Measurements from ENCODE around the gene TGIF2. TPM values are rescaled to one million over a fixed set of nuclear protein-coding genes. Genes with fewer than 3 reads are reported as not detected.
A peak's percentile ranks its signal among the peaks of the same experiment; 100 is the strongest.

Gene TGIF2
- total and polyA plus RNA-seq, 2 of the 8 experiments (the other 6 are each of a cell fraction or from before 2014, with no cell fraction given) = 49.7 to 76.7 TPM

- peaks cover 12 to 22% (median 14%) of the 10 kb centered on the region in 4 experiments for H3K4me1 ChIP-seq (replicated peaks in 1 of 4; ENCODE audit: control insufficient read depth in 3 of 4, insufficient read depth in 4 of 4, low read length in 3 of 4)
- WGBS, 2 experiments (ENCODE audit: extremely low coverage in 1 of 2, insufficient coverage in 1 of 2, insufficient read length in 1 of 2, insufficient replicate concordance in 2 of 2, low coverage in 1 of 2, low lambda C conversion rate in 2 of 2, missing lambda C conversion rate in 1 of 2) = 89% methylated on average over 6 of the region's 7 CpGs; no CpG with 5 or more reads in 1 of the 2 experiments
- POLR2A ChIA-PET (ENCODE audit: partially characterized antibody) = interaction anchor here (1.6 to 17.6 kb wide), 3 partner anchors 10 to 28 kb away, joined by 5 to 388 read pairs (median 21); partner anchors contain the start of gene RAB5IF
- TF ChIP-seq CHD2 (IDR thresholded peaks at IDR 0.05; ENCODE audit: low read length) (no peak), BRCA1 (IDR thresholded peaks at IDR 0.05; ENCODE audit: low read depth, low read length) (no peak), KDM4A (IDR thresholded peaks at IDR 0.05; ENCODE audit: low read depth, low read length, severe bottlenecking) (no peak)
Measured at GRCh38 chr20:36569847-36570429, 3.5 kb upstream of the TGIF2 start.

More at GRCh38 chr20:36569847-36570429, 3.5 kb upstream of the TGIF2 start:
- Histone ChIP-seq H3K18ac (ENCODE audit: extremely low read depth, low read length) (peak overlapping the region; percentile 55), H3K23ac (ENCODE audit: insufficient read length) (no peak overlapping the region), H3K79me2 (ENCODE audit: control insufficient read depth in 1 of 2, insufficient read depth in 2 of 2, low read length in 2 of 2) (peaks cover 3 to 26% of the 10 kb centered on the region in 2 experiments; a peak in 2 of 4 replicates), H3K9me3 (ENCODE audit: insufficient read depth in 2 of 2, low read depth in 1 of 2, low read length in 1 of 2) (peaks cover 0 to 4% of the 10 kb centered on the region in 2 experiments; a peak in 1 of 4 replicates), H3K4ac (replicated peaks; ENCODE audit: insufficient read length, low read depth, low read length) (no peak overlapping the region), H3K23me2 (ENCODE audit: low read depth, low read length) (peaks cover 11% of the 10 kb centered on the region), H3K36me3 (ENCODE audit: control insufficient read depth in 2 of 4, insufficient read depth in 4 of 4, low read length in 3 of 4) (no peaks in the 10 kb centered on the region; a peak in 2 of 8 replicates), H2BK12ac (ENCODE audit: low read depth, low read length) (peak overlapping the region; percentile 64; the same call in 1 of the 2 replicates), H3K4me2 (ENCODE audit: insufficient read depth in 1 of 2, low read depth in 2 of 2, low read length in 2 of 2) (peak overlapping the region in 1 of 2 experiments; percentile 42; a peak in 1 of 4 replicates), H3K27me3 (replicated peaks in 1 of 4; ENCODE audit: control insufficient read depth in 3 of 4, extremely low read depth in 1 of 4, insufficient read depth in 3 of 4, low read length in 3 of 4) (no peaks in the 10 kb centered on the region), H3K56ac (replicated peaks; ENCODE audit: insufficient read length, low read depth, low read length) (no peak overlapping the region), H3K9ac (replicated peaks in 1 of 4; ENCODE audit: extremely low read depth in 1 of 4, low read depth in 3 of 4, low read length in 3 of 4) (no peak overlapping the region), H3K4me3 (ENCODE audit: extremely low read depth in 1 of 4, insufficient read depth in 2 of 4, low read depth in 3 of 4, low read length in 4 of 4) (no peak overlapping the region), H2AK5ac (ENCODE audit: low read depth, low read length) (peak overlapping the region; percentile 10; the same call in 1 of the 2 replicates), H2BK15ac (ENCODE audit: low read length) (peak overlapping the region; percentile 62; the same call in 1 of the 2 replicates), H3K27ac (ENCODE audit: low read depth, low read length) (no peak overlapping the region), H2BK120ac (replicated peaks; ENCODE audit: low read depth, low read length) (peak overlapping the region; percentile 18), H4K8ac (ENCODE audit: extremely low read depth, insufficient read depth, low read length) (no peak overlapping the region), H4K91ac (replicated peaks; ENCODE audit: insufficient read length, low read length) (peak overlapping the region; percentile 48), H4K5ac (ENCODE audit: insufficient read length, low read depth, low read length) (no peak overlapping the region), H2BK5ac (ENCODE audit: low read depth, low read length) (peak overlapping the region; percentile 19; the same call in 1 of the 2 replicates), H4K20me1 (replicated peaks in 1 of 2; ENCODE audit: control insufficient read depth in 1 of 2, insufficient read depth in 2 of 2, low read length in 2 of 2) (peaks cover 0 to 2% of the 10 kb centered on the region in 2 experiments), H3K79me1 (ENCODE audit: low read depth, low read length) (peaks cover 2% of the 10 kb centered on the region), H2AFZ (ENCODE audit: low read length) (no peak overlapping the region), H2BK20ac (ENCODE audit: low read length) (peak overlapping the region; percentile 69; the same call in 1 of the 2 replicates), H3K14ac (ENCODE audit: insufficient read length) (no peak overlapping the region)
- CTCF ChIA-PET (ENCODE audit: partially characterized antibody) = interaction anchor here (0.9 to 18.0 kb wide), 5 partner anchors 10 to 104 kb away, joined by 4 to 202 read pairs (median 19); no protein-coding TSS in a partner anchor
- no peak for FAIRE-seq
- DNase-seq (ENCODE audit: low read depth in 1 of 2, low spot score in 2 of 2) = no peak
